Testis (tissue), 2 donors: Measurements from ENCODE around the gene ZNF438.

Experiments used
- CTCF ChIP-seq, 3 experiments: fragments of 450-650 bp in 2 of 3; fragments of 200-600 bp in 1 of 3; sonication (generic) in 1 of 3; IDR thresholded peaks; one replicate each; pipeline ENCODE4 v1.5.1; 2016 to 2019; ENCODE audit warnings: antibody characterized with exemption in 3 of 3, mild to moderate bottlenecking in 2 of 3, moderate library complexity in 1 of 3
- POLR2A ChIP-seq: fragments of 450-650 bp; IDR thresholded peaks from one replicate; pipeline ENCODE4 v1.6.1; 2017; ENCODE audit warnings: antibody characterized with exemption, mild to moderate bottlenecking, moderate library complexity

DNA sequence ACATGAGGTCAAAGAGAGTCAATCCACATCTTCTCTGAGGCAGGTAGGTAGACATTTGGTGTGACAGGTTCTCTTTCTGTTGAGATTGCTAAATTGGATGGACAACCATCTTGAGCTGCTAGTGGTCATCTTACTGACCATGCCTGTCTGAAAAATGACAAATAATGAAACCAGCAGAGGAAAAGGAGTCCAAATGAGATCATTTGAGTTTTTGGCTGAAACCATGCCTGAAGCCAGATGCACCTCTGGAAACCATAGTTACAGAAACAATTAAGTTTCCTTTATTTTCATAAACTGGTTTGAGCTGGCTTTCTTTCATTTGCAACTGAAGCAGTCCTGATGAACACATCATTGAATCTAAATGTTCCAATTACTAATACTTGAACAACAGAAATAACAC, 100.6 kb downstream of the ZNF438 start:
- TF ChIP-seq CTCF (IDR thresholded peaks at IDR 0.05): no peak
- TF ChIP-seq POLR2A: no peak
